Pancreas (tissue), 10 donors: ENCODE measurements around the gene BMAL1. TPM values are rescaled to one million over a fixed set of nuclear protein-coding genes. Genes with fewer than 3 reads are reported as not detected.
"Not testable (repeated sequence)": the region's sequence is repeated elsewhere in the genome, so short reads cannot be mapped to it uniquely, and the experiment has no call there.

Experiments used
- ATAC-seq, 4 donors: fragments of 200-7000 bp; cut with Tn5 transposase; one replicate each; pipeline versions ENCODE4 v1.8.0 to v1.9.1; 2020; ENCODE audit warnings: mild to moderate bottlenecking in 4 of 4, moderate library complexity in 4 of 4
- DNase-seq, 6 donors: peaks; one replicate each; pipeline ENCODE4 v3.0.0-alpha.2; 2020
- FAIRE-seq: peaks from 2 replicates; lab custom pipeline; 2012; peaks lifted over from hg19 to GRCh38; lab: Jason Lieb, UNC
- H3K27ac ChIP-seq, 4 donors: fragments of 200-600 bp; sonication (generic); 1 replicate in 3 of 4; 2 replicates in 1 of 4; pipeline versions ENCODE4 v1.5.0 to v1.8.0; 2020
- H3K27me3 ChIP-seq, 4 donors: fragments of 200-600 bp; one replicate each; pipeline ENCODE4 v1.8.0; 2021
- H3K36me3 ChIP-seq, 3 donors: fragments of 200-600 bp; sonication (generic) in 1 of 3; one replicate each; pipeline versions ENCODE4 v1.5.0 to v1.8.0; 2020 to 2021
- H3K4me1 ChIP-seq, 3 donors: fragments of 200-600 bp; one replicate each; pipeline ENCODE4 v1.8.0; 2021
- H3K4me3 ChIP-seq, 4 donors: fragments of 200-600 bp; sonication (generic) in 2 of 4; one replicate each; pipeline versions ENCODE4 v1.5.0 to v1.8.0; 2020 to 2021
- H3K9me3 ChIP-seq, 4 donors: fragments of 200-600 bp; one replicate each; pipeline ENCODE4 v1.8.0; 2021
- CTCF ChIP-seq, 4 donors: fragments of 200-600 bp; sonication (generic) in 3 of 4; IDR thresholded peaks; one replicate each; pipeline versions ENCODE4 v1.5.0 to v1.8.0; 2021; ENCODE audit warnings: antibody characterized with exemption in 4 of 4
- WGBS, 2 donors: extraction: QIAGEN DNeasy Blood & Tissue Kit; methylation state at CpG; one replicate each; pipeline ENCODE4 v1.1.7; 2013; 5-methylcytosine and 5-hydroxymethylcytosine counted together
- intact Hi-C, 3 donors: fragments of 100-400 bp; cut with DNase I; formaldehyde crosslinking; loops; one replicate each; pipeline versions ENCODE4 v1.11.1 to v1.14.2; 2022
- polyA plus RNA-seq, 2 donors: library from polyadenylated mRNA; stranded (reverse); fragments of 200-250 nt; gene quantifications; one replicate each; pipeline ENCODE4 v1.2.3, GENCODE V29; 2013
- total RNA-seq, 6 donors: library from RNA; stranded (reverse); fragmentation: NEBNext Ultra II Directional in 4 of 6; extraction: Animal tissue kit (Norgen Biotek cat#: 25700) in 4 of 6; gene quantifications; one replicate each; pipeline versions ENCODE4 v1.2.1 to v1.2.4, GENCODE V29; 2021 to 2023
- donor health status: healthy with polysubstance abuse.
- donor health status: DM: no; HTN: no; CAD: no; lungs with moderate emphysema.
- donor health status: DM: no; HTN: no; CAD: no.
- donor health status: control.
- donor health status: control.
- donor health status: Bipolar disorder and iron deficiency.
- donor health status: DM: yes; HTN: yes; CAD: no.
- donor health status: DM: no; HTN: no; CAD: no.
- donor health status: DM: no; HTN: no; CAD: no.
- donor health status: DM: yes; HTN: yes; CAD: no.

The BMAL1 gene
- total and polyA plus RNA-seq, 8 donors: 6.1 to 17.3 (median 12.5) TPM

DNA sequence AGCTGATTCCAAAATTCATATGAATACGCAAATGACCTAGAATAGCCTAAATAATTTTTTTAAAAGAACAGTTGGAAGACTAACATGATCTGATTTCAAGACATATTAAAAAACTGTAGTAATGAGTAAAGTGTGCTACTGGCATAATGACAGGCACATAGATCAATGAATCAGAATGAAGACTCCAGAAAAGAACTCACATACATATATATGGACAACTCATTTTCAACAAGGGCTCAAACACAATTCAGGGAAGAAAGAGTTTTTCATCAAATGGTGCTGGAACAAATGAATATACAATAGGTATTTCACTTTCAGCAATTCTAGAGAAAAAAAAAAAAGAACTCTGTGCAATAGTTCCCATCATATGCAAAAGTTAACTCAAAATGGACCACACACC is 151.7 kb downstream of the BMAL1 start:
- peaks cover 0 to 2% (median 2%) of the 10 kb centered on the region in 3 donors for H3K4me1 ChIP-seq
- ATAC-seq (no peak), FAIRE-seq (no peak), DNase-seq (no peak)
- no peaks in the 10 kb centered on the region for H3K27me3 ChIP-seq
- H3K4me3 ChIP-seq: no peak overlapping the region
- intact Hi-C loops: no loop called here
- no peak for TF ChIP-seq CTCF (IDR thresholded peaks at IDR 0.05)
- H3K9me3 ChIP-seq: peaks cover 0 to 5% (median 0%) of the 10 kb centered on the region in 4 donors
- H3K36me3 ChIP-seq: no peaks in the 10 kb centered on the region
- H3K27ac ChIP-seq: no peak overlapping the region
- 95 to 98% methylated on average over 1 of the region's 1 CpG for WGBS, 2 donors

DNA sequence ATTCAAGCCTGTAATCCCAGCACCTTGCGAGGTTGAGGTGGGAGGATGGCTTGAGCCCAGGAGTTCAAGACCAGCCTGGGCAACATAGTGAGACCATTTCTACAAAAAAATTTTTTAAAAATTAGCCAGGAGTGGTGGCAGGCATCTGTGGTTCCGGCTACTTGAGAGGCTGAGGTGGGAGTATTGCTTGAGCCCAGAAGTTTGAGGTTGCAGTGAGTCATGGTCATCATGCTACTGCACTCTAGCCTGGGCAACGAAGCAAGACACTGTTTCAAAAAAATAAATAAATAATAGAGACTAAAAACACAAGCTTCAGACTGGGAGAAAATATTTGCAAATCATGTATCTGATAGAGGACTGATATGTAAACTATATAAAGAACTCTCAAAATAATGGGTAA is 152.2 kb downstream of the BMAL1 start:
- intact Hi-C loops: no loop called here
- DNase-seq (no peak), FAIRE-seq (no peak), ATAC-seq (no peak)
- Histone ChIP-seq H3K4me3 (no peak overlapping the region), H3K36me3 (no peaks in the 10 kb centered on the region), H3K9me3 (peaks cover 0 to 5% (median 0%) of the 10 kb centered on the region in 4 donors), H3K27me3 (no peaks in the 10 kb centered on the region), H3K27ac (no peak overlapping the region), H3K4me1 (no peaks in the 10 kb centered on the region)
- WGBS, 2 donors: 94 to 100% methylated on average over 3 of the region's 3 CpGs
- no peak for TF ChIP-seq CTCF (IDR thresholded peaks at IDR 0.05)

DNA sequence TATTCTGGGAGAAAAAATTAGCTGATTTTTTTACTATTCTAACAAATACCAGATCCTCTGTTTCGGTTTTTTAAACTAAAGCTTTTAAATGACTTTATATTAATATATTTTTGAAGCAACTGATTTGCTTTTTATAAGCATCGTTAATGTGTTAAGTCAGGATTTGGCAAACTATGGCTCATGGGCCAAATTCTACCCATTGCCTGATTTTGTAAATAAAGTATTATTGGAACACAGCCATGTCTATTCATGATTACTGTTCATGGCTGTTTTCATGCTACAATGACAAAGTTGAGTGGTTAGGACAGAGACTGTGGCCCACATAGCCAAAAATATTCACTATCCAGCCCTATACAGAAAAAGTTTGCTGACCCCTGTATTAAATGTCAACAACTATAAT is 155.8 kb downstream of the BMAL1 start:
- 95 to 96% methylated on average over 2 of the region's 2 CpGs for WGBS, 2 donors
- ATAC-seq: no peak

DNA sequence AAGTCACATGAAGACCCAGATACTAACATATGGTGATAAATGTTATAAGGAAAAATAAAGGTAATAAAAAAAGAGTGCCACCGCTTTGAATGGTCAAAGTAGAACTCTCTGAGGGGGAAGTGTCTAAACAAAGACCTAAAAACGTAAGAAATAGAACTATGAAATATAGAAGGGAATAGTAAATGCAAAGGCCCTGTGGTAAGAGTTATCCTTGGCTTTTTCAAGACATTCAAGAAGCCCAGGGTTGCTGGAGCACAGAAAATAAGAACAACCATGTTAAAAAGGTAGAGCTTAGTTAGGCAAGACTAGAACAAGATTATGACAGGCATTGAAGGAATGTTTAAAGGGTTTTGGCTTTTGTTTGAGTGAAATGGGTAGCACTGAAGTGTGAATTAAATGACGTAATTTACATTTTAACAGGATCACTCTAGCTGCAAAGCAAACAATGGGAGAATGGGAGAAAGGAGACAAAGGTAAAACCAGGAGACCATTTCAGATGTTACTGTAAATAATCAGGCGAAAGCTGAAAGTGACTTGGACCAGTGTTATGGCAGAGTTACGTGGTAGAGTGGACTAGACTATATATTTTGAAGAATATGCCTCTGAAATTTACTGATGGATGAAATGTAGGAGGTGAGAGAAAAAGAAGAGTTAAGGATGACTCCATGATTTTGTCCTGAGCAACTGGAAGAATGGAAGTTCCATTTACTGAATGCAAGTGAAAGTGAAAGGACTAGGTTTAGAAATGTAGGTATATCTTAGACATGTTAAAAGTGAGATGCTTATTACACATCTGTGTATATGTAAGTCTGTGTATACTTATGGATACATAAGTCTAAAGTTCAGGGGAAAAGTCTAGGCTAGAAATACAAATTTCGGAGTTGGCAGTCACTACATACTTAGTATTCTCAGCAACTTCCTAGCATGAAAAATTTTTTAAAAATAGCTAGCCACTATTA is 156.9 kb downstream of the BMAL1 start:
- no peaks in the 10 kb centered on the region for H3K36me3 ChIP-seq
- intact Hi-C loops: no loop called here
- no peaks in the 10 kb centered on the region for H3K4me1 ChIP-seq
- no peaks in the 10 kb centered on the region for H3K27me3 ChIP-seq
- 93 to 96% methylated on average over 6 of the region's 6 CpGs for WGBS, 2 donors
- ATAC-seq (no peak), DNase-seq (no peak), FAIRE-seq (no peak)
- no peak for TF ChIP-seq CTCF (IDR thresholded peaks at IDR 0.05)
- H3K27ac ChIP-seq: no peak overlapping the region
- H3K9me3 ChIP-seq: no peaks in the 10 kb centered on the region
- H3K4me3 ChIP-seq: no peak overlapping the region

More for the DNA sequence above, 155.8 kb downstream of the BMAL1 start:
- DNase-seq: no peak
- Histone ChIP-seq H3K27ac (no peak overlapping the region), H3K36me3 (no peaks in the 10 kb centered on the region), H3K4me3 (no peak overlapping the region), H3K27me3 (no peaks in the 10 kb centered on the region), H3K4me1 (no peaks in the 10 kb centered on the region), H3K9me3 (peaks cover 0 to 3% (median 0%) of the 10 kb centered on the region in 4 donors)
- intact Hi-C loops: no loop called here
- FAIRE-seq: no peak
- TF ChIP-seq CTCF (IDR thresholded peaks at IDR 0.05): no peak

DNA sequence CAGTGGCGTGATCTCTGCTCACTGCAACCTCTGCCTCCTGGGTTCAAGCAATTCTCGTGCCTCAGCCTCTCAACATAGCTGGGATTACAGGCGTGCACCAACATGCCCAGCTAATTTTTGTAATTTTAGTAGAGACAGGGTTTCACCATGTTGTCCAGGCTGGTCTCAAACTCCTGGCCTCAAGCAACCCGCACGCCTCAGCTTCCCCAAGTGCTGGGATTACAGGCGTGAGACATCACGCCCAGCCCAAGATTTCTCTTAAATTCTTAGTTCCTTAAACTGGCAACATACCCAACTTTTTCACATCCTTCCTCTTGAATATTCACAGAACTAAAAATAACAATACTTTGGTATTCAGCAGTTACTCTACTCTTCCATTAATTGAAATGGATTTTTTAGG is 159.2 kb downstream of the BMAL1 start:
- FAIRE-seq, H3K27ac ChIP-seq, H3K9me3 ChIP-seq, H3K4me1 ChIP-seq, intact Hi-C loops, DNase-seq, H3K4me3 ChIP-seq, ATAC-seq, H3K36me3 ChIP-seq, H3K27me3 ChIP-seq: not testable (repeated sequence)
- 96% methylated on average over 7 of the region's 7 CpGs for WGBS, 2 donors

Other genes starting within 250 kb of the BMAL1 start
- gene BTBD10, start 185.4 kb downstream of the BMAL1 start, total RNA-seq: 10 to 100 TPM in 2 of 6 donors, 1 to 10 TPM in 4; 5.6 to 15.9 (median 7.6) TPM
- 1 to 10 TPM; 4.6 to 8.7 TPM for gene BTBD10, start 185.4 kb downstream of the BMAL1 start, polyA plus RNA-seq
- gene PTH, start 218.2 kb downstream of the BMAL1 start, total RNA-seq: under 1 TPM in 1 of 6 donors, not detected in 5; 0.20 TPM
- gene PTH, start 218.2 kb downstream of the BMAL1 start, polyA plus RNA-seq: not detected